Left colon (tissue), 2 donors: ENCODE results near the gene AFAP1. TPM values are rescaled to one million over a fixed set of nuclear protein-coding genes. Genes with fewer than 3 reads are reported as not detected.

ENCODE experiments used
- ATAC-seq: fragments of 200-7000 bp; cut with Tn5 transposase; one replicate; pipeline ENCODE4 v1.9.1; 2020; ENCODE audit warnings: mild to moderate bottlenecking, moderate library complexity
- DNase-seq, 2 donors: peaks; one replicate each; pipeline ENCODE4 v3.0.0-alpha.2; 2020
- intact Hi-C, 2 donors: fragments of 100-400 bp; cut with DNase I in 1 of 2; cut with micrococcal nuclease in 1 of 2; formaldehyde crosslinking; loops; one replicate each; pipeline versions ENCODE4 v1.11.2 to v1.14.0; 2022; cut with DNase I, micrococcal nuclease
- total RNA-seq, 2 donors: library from RNA; stranded (reverse); fragmentation: NEBNext Ultra II Directional; extraction: Animal tissue kit (Norgen Biotek cat#: 25700); gene quantifications; one replicate each; pipeline ENCODE4 v1.2.1, GENCODE V29; 2021
- donor health status: DM: no; HTN: no; CAD: no.
- donor health status: DM: yes; HTN: yes; CAD: no.

AFAP1 gene
- total RNA-seq, 2 donors from 2014 or later = 41.2 to 46.2 TPM

DNA sequence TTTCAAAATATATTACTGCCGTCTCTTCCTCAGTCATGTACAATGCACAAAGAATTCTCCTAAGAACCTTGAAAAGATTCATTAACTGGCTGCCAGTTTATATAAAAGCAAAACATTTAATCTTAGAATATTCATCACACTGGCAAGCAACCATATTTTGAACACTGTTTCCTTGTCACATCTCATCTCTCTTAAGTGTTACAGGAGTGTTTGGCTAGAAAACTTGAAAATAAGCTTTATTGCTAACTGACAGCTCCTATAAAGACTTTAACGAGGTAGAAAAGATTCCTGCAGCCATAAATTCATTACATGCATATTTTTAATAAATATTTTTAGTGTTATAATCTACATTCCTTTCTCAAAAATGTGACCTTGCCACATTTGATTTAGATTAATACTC is 149.6 kb downstream of the AFAP1 start:
- intact Hi-C loops = no loop called here
- DNase-seq (no peak), ATAC-seq (no peak)

DNA sequence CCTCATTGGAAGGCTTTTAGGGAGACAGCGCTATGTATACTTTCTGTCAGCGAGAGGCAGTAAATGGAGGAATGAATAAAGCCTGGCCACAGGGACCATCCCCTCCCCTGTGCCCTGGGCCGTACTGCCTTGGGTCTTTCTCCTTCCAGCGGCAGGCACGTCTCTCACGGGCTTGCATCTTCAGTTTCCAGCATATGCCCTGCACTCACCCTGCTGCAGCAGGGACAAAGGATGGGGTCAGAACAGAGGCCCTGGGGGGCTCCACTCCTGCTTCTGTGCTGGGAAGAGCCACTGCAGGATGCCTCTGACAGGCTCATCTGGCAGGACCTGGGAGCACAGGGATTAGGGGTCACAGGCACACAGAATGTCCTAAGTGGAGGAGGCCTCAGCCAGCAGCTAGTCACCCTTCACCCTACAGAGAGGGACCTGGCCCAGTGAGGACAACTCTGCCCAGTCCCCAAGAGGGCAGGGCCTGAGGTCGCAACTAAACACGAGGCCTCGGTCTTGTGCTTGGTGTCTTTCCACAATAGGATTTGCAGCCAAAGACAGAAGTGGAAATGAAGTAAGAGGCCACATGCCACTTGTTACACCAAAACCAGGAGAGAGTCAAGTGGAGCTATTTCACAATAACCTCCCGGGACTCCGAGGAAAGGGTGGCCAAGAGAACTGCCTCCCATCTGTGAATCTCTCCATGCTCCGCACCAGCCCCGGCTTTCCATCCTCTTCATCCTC is 150.8 kb downstream of the AFAP1 start:
- no peak for DNase-seq
- intact Hi-C loops = no loop called here
- no peak for ATAC-seq

GRCh38 chr4:7788193-7788592 is 151.5 kb downstream of the AFAP1 start:
- intact Hi-C loops = no loop called here
- DNase-seq = no peak
- no peak for ATAC-seq

- DNase-seq = no peak
- intact Hi-C loops = no loop called here
- ATAC-seq = no peak
Measured at GRCh38 chr4:7787681-7788141, 151.9 kb downstream of the AFAP1 start.

GRCh38 chr4:7787067-7787466 is 152.6 kb downstream of the AFAP1 start:
- intact Hi-C loops = no loop called here
- ATAC-seq = no peak
- no peak for DNase-seq

DNA sequence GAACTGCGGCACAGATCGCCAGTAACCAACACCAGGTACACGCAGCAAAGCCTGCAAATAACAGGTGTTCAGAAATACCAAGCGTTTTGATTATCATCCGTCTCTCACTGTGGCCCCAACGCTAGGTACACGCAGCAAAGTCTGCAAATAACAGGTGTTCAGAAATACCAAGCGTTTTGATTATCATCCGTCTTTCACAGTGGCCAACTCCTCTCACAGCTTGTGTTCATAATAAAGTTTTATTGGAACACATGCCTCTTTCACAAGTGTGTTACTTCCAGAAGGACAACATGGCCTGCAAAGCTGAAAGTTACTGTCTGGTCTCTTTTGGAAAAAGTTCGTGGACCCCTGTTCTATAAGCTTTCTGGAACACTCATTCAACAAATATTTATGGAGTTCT is 153.1 kb downstream of the AFAP1 start:
- no peak for DNase-seq
- intact Hi-C loops = no loop called here
- no peak for ATAC-seq

GRCh38 chr4:7786040-7786439 is 153.6 kb downstream of the AFAP1 start:
- DNase-seq (no peak), ATAC-seq (no peak)
- intact Hi-C loops = no loop called here

DNA sequence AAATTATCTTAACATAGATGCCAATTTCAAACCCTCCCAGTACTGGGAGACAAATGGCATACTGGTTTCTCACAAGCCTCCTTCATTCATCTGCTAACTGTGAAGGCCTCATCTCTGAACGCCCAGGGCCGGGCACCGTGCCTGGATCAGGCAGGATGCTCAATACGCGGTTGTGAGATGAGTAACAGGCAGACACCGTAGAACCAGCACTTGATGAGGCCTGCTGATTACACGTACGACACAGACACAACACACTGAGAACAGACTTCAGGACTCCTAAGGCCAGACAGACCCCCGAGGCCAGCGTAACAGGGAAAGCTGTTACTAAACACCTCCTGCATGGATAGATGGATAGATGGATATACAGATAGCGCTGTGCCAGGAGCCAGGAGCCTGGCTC is 154.6 kb downstream of the AFAP1 start:
- no peak for DNase-seq
- intact Hi-C loops = no loop called here
- no peak for ATAC-seq

- DNase-seq (no peak), ATAC-seq (peak; percentile 4)
- intact Hi-C loops = no loop called here
Measured at GRCh38 chr4:7784131-7784870, 155.4 kb downstream of the AFAP1 start.

DNA sequence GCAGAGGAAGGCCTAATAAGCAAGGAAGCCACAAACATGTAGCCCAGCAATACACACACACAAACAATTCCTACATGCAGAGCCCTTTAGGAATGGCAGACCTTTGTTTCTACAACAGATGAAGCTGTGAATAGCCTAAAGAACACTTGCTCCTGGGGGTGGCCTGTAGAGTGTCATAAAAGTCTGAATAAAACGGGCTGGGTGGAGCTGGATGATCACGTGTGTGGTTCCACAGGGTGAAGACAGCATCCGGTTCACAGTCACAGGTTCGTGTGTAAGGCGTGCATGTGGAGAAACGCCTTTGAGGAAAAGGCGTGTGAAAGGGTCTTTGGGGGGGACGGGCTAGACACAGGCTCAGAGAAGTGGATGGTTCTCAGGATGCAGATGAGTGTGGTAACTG is 156.1 kb downstream of the AFAP1 start:
- ATAC-seq (peak; percentile 98), DNase-seq (peak; percentile 57 to 67)
- intact Hi-C loops = no loop called here

DNA sequence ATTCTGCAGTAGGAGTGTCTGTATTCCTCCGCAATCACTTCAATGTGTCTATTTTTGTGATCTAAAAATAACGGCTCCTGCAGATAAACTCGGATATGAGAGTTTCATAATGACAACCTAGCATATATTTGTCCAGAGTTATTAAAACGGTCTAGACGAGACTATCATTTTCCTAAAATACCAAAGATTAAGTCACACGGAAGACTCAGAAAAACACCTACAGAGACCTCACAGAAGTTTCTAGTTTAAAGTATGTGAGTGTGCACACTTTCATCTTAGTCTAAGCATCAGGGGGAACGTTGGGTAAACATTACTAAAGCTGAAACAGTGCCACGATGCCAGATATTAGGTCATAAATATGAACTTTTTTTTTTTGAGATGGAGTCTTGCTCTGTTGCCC is 156.9 kb downstream of the AFAP1 start:
- no peak for ATAC-seq
- no peak for DNase-seq

GRCh38 chr4:7781993-7782392 is 157.7 kb downstream of the AFAP1 start:
- DNase-seq (no peak), ATAC-seq (no peak)
- intact Hi-C loops = no loop called here

More for the DNA sequence above, 156.9 kb downstream of the AFAP1 start:
- intact Hi-C loops = no loop called here

- intact Hi-C loops = no loop called here
- no peak for DNase-seq
- no peak for ATAC-seq
Measured at GRCh38 chr4:7781366-7781765, 158.3 kb downstream of the AFAP1 start.

- DNase-seq (no peak), ATAC-seq (no peak)
- intact Hi-C loops = no loop called here
Measured at GRCh38 chr4:7780751-7781348, 158.8 kb downstream of the AFAP1 start.

- intact Hi-C loops = no loop called here
- ATAC-seq = no peak
- peak in 1 of 2 donors; percentile 25 for DNase-seq
Measured at GRCh38 chr4:7779432-7779768, 160.3 kb downstream of the AFAP1 start.

DNA sequence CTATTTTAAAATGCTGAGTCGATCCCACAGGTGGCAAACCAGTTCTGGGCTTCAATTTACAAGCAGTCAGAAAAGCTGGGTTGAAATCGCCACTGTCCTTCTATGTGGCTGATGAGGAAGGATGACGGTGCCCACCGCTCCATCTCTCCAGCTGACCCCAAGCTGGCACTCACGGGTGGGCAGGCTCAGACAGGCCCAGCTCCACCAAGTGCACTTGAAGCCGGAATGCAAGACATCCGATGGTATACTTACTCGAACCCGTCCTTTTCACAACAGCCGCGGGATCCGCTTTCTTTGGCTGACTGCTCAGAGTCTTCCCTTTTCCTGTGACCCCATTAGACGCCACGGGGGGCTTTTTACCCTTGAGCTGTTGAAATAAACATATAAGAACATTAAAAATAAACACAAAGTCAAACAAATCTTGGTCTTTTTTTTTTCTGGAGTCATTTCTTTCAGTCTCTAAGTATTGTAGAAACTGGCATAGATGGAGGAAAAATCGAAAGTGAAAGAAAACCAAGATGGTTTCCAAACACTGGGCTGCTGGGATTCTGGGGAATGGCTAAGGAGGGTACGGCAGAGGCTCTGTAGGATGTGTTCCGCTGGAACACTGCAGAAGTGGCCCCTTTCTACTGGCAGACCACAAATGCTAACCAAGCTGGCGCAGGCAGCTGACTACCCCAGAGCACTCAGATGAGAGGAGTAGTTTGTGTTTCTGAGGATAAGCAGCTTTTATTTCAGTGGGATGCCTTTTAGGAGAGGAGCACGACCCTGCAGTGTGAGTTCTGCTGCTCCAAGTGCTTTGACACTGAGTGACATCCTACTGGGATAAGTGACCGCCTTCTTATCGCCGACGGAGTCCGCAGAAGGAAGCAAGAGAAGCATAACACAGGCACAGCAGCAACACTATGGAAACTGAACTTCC is 160.9 kb downstream of the AFAP1 start:
- intact Hi-C loops = no loop called here
- ATAC-seq (no peak), DNase-seq (peak in 1 of 2 donors; percentile 26)

GRCh38 chr4:7777871-7778509 is 161.7 kb downstream of the AFAP1 start:
- no peak for DNase-seq
- ATAC-seq = no peak
- intact Hi-C loops = no loop called here

DNA sequence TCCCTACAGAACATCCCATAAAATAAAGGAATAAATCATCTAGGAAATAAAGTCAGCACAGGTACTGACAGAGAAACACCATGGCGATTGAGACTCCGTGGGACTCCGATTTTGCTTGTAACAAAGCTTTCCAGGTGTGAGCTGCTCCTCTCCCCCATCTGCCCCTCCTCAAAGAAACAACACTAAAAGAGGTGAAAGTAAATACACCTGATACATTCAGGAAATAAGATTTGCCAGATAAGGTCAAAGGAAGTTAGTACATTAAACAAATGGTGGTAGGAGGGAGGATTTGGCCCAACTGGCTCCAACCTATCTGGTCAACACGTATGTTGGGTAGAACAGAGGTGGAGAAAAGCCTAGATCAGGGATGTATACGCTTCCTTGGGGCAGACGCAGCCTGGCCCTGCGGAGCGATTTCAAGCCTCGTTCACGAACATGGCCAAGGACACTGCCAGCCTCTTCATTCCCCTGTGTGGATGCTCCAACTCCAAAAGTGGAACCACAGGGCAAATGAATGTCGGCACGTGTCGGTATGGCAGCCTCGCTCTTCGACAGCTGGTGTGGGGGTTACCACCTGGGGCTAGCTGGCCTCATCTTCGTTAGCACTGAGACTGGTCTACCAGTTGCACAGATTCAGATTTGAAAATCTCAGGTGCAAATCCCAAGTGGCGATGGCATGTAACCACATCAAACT is 162.5 kb downstream of the AFAP1 start:
- peak in 1 of 2 donors; percentile 33 for DNase-seq
- intact Hi-C loops = no loop called here
- peak; percentile 24 for ATAC-seq
